ENCODE measurements around the gene CDK6. TPM values are rescaled to one million over a fixed set of nuclear protein-coding genes. Genes with fewer than 3 reads are reported as not detected.
A peak's percentile ranks its signal among the peaks of the same experiment; 100 is the strongest.
"Not testable (repeated sequence)": the region's sequence is repeated elsewhere in the genome, so short reads cannot be mapped to it uniquely, and the experiment has no call there.

CDK6 gene
- total RNA-seq, 1 donor from 2014 or later, result 6.0 TPM

- DNase-seq (ENCODE audit: low spot score), result peak; percentile 83
Observed at GRCh38 chr7:92608380-92609322, 227.7 kb downstream of the CDK6 start.

GRCh38 chr7:92606985-92607384 lies 229.4 kb downstream of the CDK6 start:
- no peak overlapping the region for H3K27ac ChIP-seq
- no peak for DNase-seq (ENCODE audit: low spot score)
- TF ChIP-seq EZH2phosphoT487 (IDR thresholded peaks at IDR 0.05) (no peak), CTCF (IDR thresholded peaks at IDR 0.05) (no peak), EZH2 (IDR thresholded peaks at IDR 0.05) (no peak)
- peaks cover 20% of the 10 kb centered on the region for H3K27me3 ChIP-seq
- no peak overlapping the region for H3K4me2 ChIP-seq
- no peaks in the 10 kb centered on the region for H3K79me2 ChIP-seq (ENCODE audit: low read depth)
- H3K27ac Mint-ChIP-seq, result no peak overlapping the region
- no peaks in the 10 kb centered on the region for H3K27me3 Mint-ChIP-seq (ENCODE audit: insufficient read depth, low read depth)
- H3F3A ChIP-seq (ENCODE audit: low read depth), result peaks cover 15% of the 10 kb centered on the region
- no peaks in the 10 kb centered on the region for H3K4me1 Mint-ChIP-seq
- H3K4me1 ChIP-seq, result peaks cover 9% of the 10 kb centered on the region
- no peak overlapping the region for H2AFZ ChIP-seq (replicated peaks)
- no peak overlapping the region for H3K4me3 ChIP-seq
- H3K4me3 Mint-ChIP-seq, result no peak overlapping the region
- H3K9ac ChIP-seq, result no peak overlapping the region
- no peaks in the 10 kb centered on the region for H3K36me3 ChIP-seq
- no peaks in the 10 kb centered on the region for H3K9me3 ChIP-seq (ENCODE audit: low read depth)
- no peaks in the 10 kb centered on the region for H3K36me3 Mint-ChIP-seq
- H3K9me3 Mint-ChIP-seq, result no peaks in the 10 kb centered on the region
- no peaks in the 10 kb centered on the region for H4K20me1 ChIP-seq (ENCODE audit: low read depth)

More at GRCh38 chr7:92608380-92609322, 227.7 kb downstream of the CDK6 start:
- Histone ChIP-seq H3K27me3 (peaks cover 20% of the 10 kb centered on the region), H3K9ac (no peak overlapping the region), H3K4me3 (peak overlapping the region; percentile 55), H3F3A (ENCODE audit: low read depth) (peaks cover 15% of the 10 kb centered on the region), H3K79me2 (ENCODE audit: low read depth) (no peaks in the 10 kb centered on the region), H3K27ac (no peak overlapping the region), H3K9me3 (ENCODE audit: low read depth) (no peaks in the 10 kb centered on the region), H4K20me1 (ENCODE audit: low read depth) (no peaks in the 10 kb centered on the region), H3K36me3 (no peaks in the 10 kb centered on the region), H3K4me1 (peaks cover 9% of the 10 kb centered on the region), H3K4me2 (peak overlapping the region; percentile 73), H2AFZ (replicated peaks) (peak overlapping the region; percentile 95)
- H3K4me3 Mint-ChIP-seq, result no peak overlapping the region
- H3K4me1 Mint-ChIP-seq, result no peaks in the 10 kb centered on the region
- H3K27ac Mint-ChIP-seq, result no peak overlapping the region
- H3K27me3 Mint-ChIP-seq (ENCODE audit: insufficient read depth, low read depth), result no peaks in the 10 kb centered on the region
- TF ChIP-seq EZH2phosphoT487 (IDR thresholded peaks at IDR 0.05), result peak; percentile 50
- peak; percentile 10 for TF ChIP-seq CTCF (IDR thresholded peaks at IDR 0.05)
- peak; percentile 24 for TF ChIP-seq EZH2 (IDR thresholded peaks at IDR 0.05)
- no peaks in the 10 kb centered on the region for H3K9me3 Mint-ChIP-seq
- no peaks in the 10 kb centered on the region for H3K36me3 Mint-ChIP-seq

DNA sequence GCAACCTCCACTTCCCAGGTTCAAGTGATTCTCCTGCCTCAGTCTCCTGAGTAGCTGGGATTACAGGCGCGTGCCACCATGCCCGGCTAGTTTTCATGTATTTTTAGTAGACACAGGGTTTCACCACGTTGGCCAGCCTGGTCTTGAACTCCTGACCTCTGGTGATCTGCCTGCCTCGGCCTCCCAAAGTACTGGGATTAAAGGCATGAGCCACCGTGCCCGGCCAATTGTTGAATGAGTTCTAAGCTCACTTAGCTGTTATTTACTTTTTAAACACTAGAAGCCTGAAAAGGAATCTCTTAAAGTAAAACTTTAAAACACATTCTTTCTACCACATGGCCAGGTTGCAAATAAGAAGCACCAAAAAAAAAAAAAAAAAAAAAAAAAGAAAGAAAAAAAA lies 231.9 kb downstream of the CDK6 start:
- peaks cover 20% of the 10 kb centered on the region for H3K27me3 ChIP-seq
- H3K4me2 ChIP-seq; H3K9me3 Mint-ChIP-seq; H3K36me3 Mint-ChIP-seq; H4K20me1 ChIP-seq (ENCODE audit: low read depth); H3K27ac Mint-ChIP-seq; H3K4me3 ChIP-seq; H3F3A ChIP-seq (ENCODE audit: low read depth); H3K36me3 ChIP-seq; H3K4me1 ChIP-seq; H3K4me1 Mint-ChIP-seq; H3K27ac ChIP-seq; H3K4me3 Mint-ChIP-seq; H3K27me3 Mint-ChIP-seq (ENCODE audit: insufficient read depth, low read depth); H3K9ac ChIP-seq; DNase-seq (ENCODE audit: low spot score); H2AFZ ChIP-seq (replicated peaks); H3K9me3 ChIP-seq (ENCODE audit: low read depth); H3K79me2 ChIP-seq (ENCODE audit: low read depth): not testable (repeated sequence)

DNA sequence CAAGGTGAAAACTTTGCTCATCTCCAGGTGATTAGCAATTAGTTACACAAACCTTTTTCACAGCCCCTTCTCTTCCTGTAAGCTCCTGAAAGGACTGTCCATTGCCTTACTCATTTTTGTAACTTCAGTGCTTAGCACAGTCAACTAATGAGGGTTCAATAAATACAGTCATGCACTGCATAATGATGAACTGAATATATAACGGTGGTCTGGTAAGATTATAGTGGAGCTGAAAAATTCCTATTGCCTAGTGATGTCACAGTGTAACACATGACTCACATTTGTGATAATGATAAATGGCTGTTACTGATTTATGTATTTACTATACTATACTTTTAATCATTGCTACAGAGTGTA lies 233.3 kb downstream of the CDK6 start:
- no peak overlapping the region for H3K4me3 ChIP-seq
- DNase-seq (ENCODE audit: low spot score), result no peak
- H3K27me3 Mint-ChIP-seq (ENCODE audit: insufficient read depth, low read depth), result peaks cover 2% of the 10 kb centered on the region
- H3K9ac ChIP-seq, result no peak overlapping the region
- H3K4me2 ChIP-seq, result no peak overlapping the region
- TF ChIP-seq EZH2 (IDR thresholded peaks at IDR 0.05) (no peak), CTCF (IDR thresholded peaks at IDR 0.05) (no peak), EZH2phosphoT487 (IDR thresholded peaks at IDR 0.05) (no peak)
- H2AFZ ChIP-seq (replicated peaks), result no peak overlapping the region
- H3K4me3 Mint-ChIP-seq, result no peak overlapping the region
- H3K27me3 ChIP-seq, result peaks cover 14% of the 10 kb centered on the region
- no peak overlapping the region for H3K27ac Mint-ChIP-seq
- no peaks in the 10 kb centered on the region for H4K20me1 ChIP-seq (ENCODE audit: low read depth)
- no peaks in the 10 kb centered on the region for H3K36me3 ChIP-seq
- H3F3A ChIP-seq (ENCODE audit: low read depth), result no peaks in the 10 kb centered on the region
- no peaks in the 10 kb centered on the region for H3K79me2 ChIP-seq (ENCODE audit: low read depth)
- H3K36me3 Mint-ChIP-seq, result no peaks in the 10 kb centered on the region
- H3K9me3 Mint-ChIP-seq, result no peaks in the 10 kb centered on the region
- no peaks in the 10 kb centered on the region for H3K4me1 ChIP-seq
- H3K4me1 Mint-ChIP-seq, result no peaks in the 10 kb centered on the region
- no peak overlapping the region for H3K27ac ChIP-seq
- H3K9me3 ChIP-seq (ENCODE audit: low read depth), result no peaks in the 10 kb centered on the region

All from neural progenitor cell (in vitro differentiated cells).